GM12878 (cell line): ENCODE data around the gene PRICKLE3. TPM values are rescaled to one million over a fixed set of nuclear protein-coding genes. Genes with fewer than 3 reads are reported as not detected.

Source experiments
- ATAC-seq: fragments of 200-7000 bp; cut with Tn5 transposase; 3 replicates; pipeline ENCODE4 v1.9.1; 2020; ENCODE audit warnings: mild to moderate bottlenecking, moderate library complexity
- BruUV-seq: library from RNA; stranded (reverse); fragments of 400-500 nt; replicated peaks from 2 replicates; lab custom pipeline; 2021; lab: Mats Ljungman, UMichigan
- CTCF ChIA-PET: fragments of 300-600 bp; sonication (Branson Sonifier 250); formaldehyde crosslinking; extraction: SDS; loops from one replicate; lab custom pipeline; 2021; ENCODE audit warnings: inconsistent platforms; lab: Yijun Ruan, JAX
- POLR2A ChIA-PET: fragments of 350-600 bp; formaldehyde crosslinking; extraction: SDS; loops from one replicate; lab custom pipeline; 2021; ENCODE audit warnings: inconsistent platforms; lab: Charles Lee
- RAD21 ChIA-PET: fragments of 300-600 bp; sonication (Branson Sonifier 250); formaldehyde crosslinking; loops from one replicate; lab custom pipeline; 2023; ENCODE audit warnings: antibody characterized with exemption; ENCODE audit not compliant: unreplicated experiment; lab: Charles Lee
- SMC1A ChIA-PET: fragments of 300-600 bp; sonication (Branson Sonifier 250); formaldehyde crosslinking; loops from one replicate; lab custom pipeline; 2023; ENCODE audit not compliant: unreplicated experiment, uncharacterized antibody; lab: Charles Lee
- DNase-seq: peaks from one replicate; pipeline ENCODE4 v3.0.0-alpha.2; 2011; ENCODE audit warnings: low read depth, low spot score
- FAIRE-seq: peaks from 3 replicates; lab custom pipeline; 2011; peaks lifted over from hg19 to GRCh38; lab: Jason Lieb, UNC
- H2AFZ ChIP-seq: 2 replicates; pipeline ENCODE4 v1.6.0; 2011; ENCODE audit warnings: low read depth, low read length, control low read depth; ENCODE audit not compliant: control insufficient read depth
- H3K27ac ChIP-seq: 2 replicates; pipeline ENCODE4 v1.5.1; 2011; ENCODE audit warnings: control low read depth; ENCODE audit not compliant: control insufficient read depth, insufficient read depth
- H3K27me3 ChIP-seq, 2 experiments: replicated peaks in 1 of 2; 2 replicates each; pipeline versions ENCODE4 v1.6.0 to v1.6.1; 2011; ENCODE audit warnings: low read length in 1 of 2; ENCODE audit not compliant: control insufficient read depth in 2 of 2, insufficient read depth in 2 of 2
- H3K36me3 ChIP-seq, 2 experiments: 2 replicates each; pipeline ENCODE4 v1.5.1; 2011; ENCODE audit warnings: low read length in 1 of 2; ENCODE audit not compliant: control insufficient read depth in 2 of 2, insufficient read depth in 2 of 2
- H3K4me1 ChIP-seq: 2 replicates; pipeline ENCODE4 v1.6.1; 2011; ENCODE audit warnings: mild to moderate bottlenecking, low read length, moderate library complexity, mixed read lengths; ENCODE audit not compliant: control insufficient read depth, insufficient read depth
- H3K4me2 ChIP-seq: 2 replicates; pipeline ENCODE4 v1.6.0; 2011; ENCODE audit warnings: control low read depth; ENCODE audit not compliant: control insufficient read depth, insufficient read depth
- H3K4me3 ChIP-seq: fragments of 200-600 bp; sonication (generic); 2 replicates; pipeline ENCODE4 v1.5.1; 2016
- H3K79me2 ChIP-seq: 2 replicates; pipeline ENCODE4 v1.6.0; 2011; ENCODE audit warnings: low read length; ENCODE audit not compliant: control insufficient read depth, insufficient read depth
- H3K9ac ChIP-seq: 2 replicates; pipeline ENCODE4 v1.8.0; 2011; ENCODE audit warnings: low read length, control low read depth, mixed read lengths; ENCODE audit not compliant: control insufficient read depth, insufficient read depth
- H3K9me3 ChIP-seq: replicated peaks from 3 replicates; pipeline ENCODE4 v1.5.1; 2011; ENCODE audit warnings: mild to moderate bottlenecking, low read length; ENCODE audit not compliant: control insufficient read depth, insufficient read depth
- H4K20me1 ChIP-seq: 2 replicates; pipeline ENCODE4 v1.6.0; 2011; ENCODE audit not compliant: control insufficient read depth, insufficient read depth
- BCLAF1 ChIP-seq: fragments of 450-650 bp; IDR thresholded peaks from 2 replicates; pipeline ENCODE4 v1.6.1; 2017; ENCODE audit warnings: antibody characterized with exemption, mild to moderate bottlenecking, moderate library complexity
- E2F8 ChIP-seq: fragments of 450-650 bp; IDR thresholded peaks from 2 replicates; pipeline ENCODE4 v1.6.1; 2018; ENCODE audit warnings: mild to moderate bottlenecking, low read depth, moderate library complexity; ENCODE audit not compliant: partially characterized antibody
- EGR1 ChIP-seq, 2 experiments: IDR thresholded peaks; 1 replicate in 1 of 2; 2 replicates in 1 of 2; pipeline ENCODE4 v1.6.1; 2011 to 2012; ENCODE audit warnings: low read depth in 2 of 2, low read length in 2 of 2, borderline replicate concordance in 1 of 2, mild to moderate bottlenecking in 1 of 2, moderate library complexity in 1 of 2
- HDGF ChIP-seq: fragments of 450-650 bp; IDR thresholded peaks from 2 replicates; pipeline ENCODE4 v1.6.1; 2016; ENCODE audit warnings: antibody characterized with exemption
- KLF5 ChIP-seq: fragments of 450-650 bp; IDR thresholded peaks from 2 replicates; pipeline ENCODE4 v1.6.1; 2014; ENCODE audit warnings: mild to moderate bottlenecking; ENCODE audit not compliant: partially characterized antibody
- PML ChIP-seq: IDR thresholded peaks from 2 replicates; pipeline ENCODE4 v1.6.1; 2012; ENCODE audit warnings: low read length, inconsistent platforms
- SP1 ChIP-seq: IDR thresholded peaks from one replicate; pipeline ENCODE4 v1.6.1; 2011; ENCODE audit warnings: low read depth, low read length
- STAT1 ChIP-seq: fragments of 450-650 bp; conservative IDR thresholded peaks from 2 replicates; pipeline ENCODE4 v1.6.1; 2014; ENCODE audit warnings: antibody characterized with exemption, mild to moderate bottlenecking
- SUPT20H ChIP-seq: IDR thresholded peaks from 2 replicates; pipeline ENCODE4 v1.6.1; 2011; ENCODE audit warnings: low read depth, mild to moderate bottlenecking, low read length, moderate library complexity, borderline replicate concordance; ENCODE audit not compliant: control insufficient read depth
- YBX1 ChIP-seq: fragments of 450-650 bp; IDR thresholded peaks from 2 replicates; pipeline ENCODE4 v1.6.1; 2016; ENCODE audit warnings: antibody characterized with exemption
- ZBTB33 ChIP-seq: fragments of 450-650 bp; IDR thresholded peaks from 2 replicates; pipeline ENCODE4 v1.6.1; 2017; ENCODE audit warnings: mild to moderate bottlenecking
- ZNF217 ChIP-seq: fragments of 450-650 bp; IDR thresholded peaks from 2 replicates; pipeline ENCODE4 v1.6.1; 2017; ENCODE audit warnings: antibody characterized with exemption, mild to moderate bottlenecking
- WGBS: methylation state at CpG from one replicate; pipeline ENCODE4 v1.1.6; 2016; ENCODE audit warnings: low lambda C conversion rate; ENCODE audit not compliant: insufficient replicate concordance, insufficient coverage; ENCODE audit errors: missing lambda C conversion rate; 5-methylcytosine and 5-hydroxymethylcytosine counted together
- in situ Hi-C: fragments of 300-500 bp; cut with MboI; formaldehyde crosslinking; loops from 9 replicates; pipeline ENCODE4 v1.14.3; 2018; ENCODE audit warnings: mixed read lengths
- intact Hi-C: fragments of 100-400 bp; cut with micrococcal nuclease; formaldehyde crosslinking; loops from one replicate; pipeline ENCODE4 v1.14.2; 2022; ENCODE audit not compliant: unreplicated experiment
- polyA plus RNA-seq, 11 experiments: library from polyadenylated mRNA; depleted of rRNA in 4 of 11; unstranded in 6 of 11; stranded (reverse) in 5 of 11; fragments of >200 nt; fragmentation: Nextera tagmentation in 4 of 11; fragmentation: Illumina TruSeq in 1 of 11; extraction: Ambion mirVana in 4 of 11; extraction: Trizol in 1 of 11; gene quantifications; 1 replicate in 1 of 11; 2 replicates in 10 of 11; pipeline versions ENCODE4 v1.2.1 to v1.2.3, GENCODE V29; 2011 to 2016; ENCODE audit warnings: inconsistent platforms in 2 of 11, missing spikeins in 2 of 11, low read depth in 1 of 11
- total RNA-seq, 4 experiments: library from RNA; depleted of rRNA in 3 of 4; stranded (reverse); fragments of >200 nt in 3 of 4; fragmentation: Illumina TruSeq in 1 of 4; extraction: Trizol in 1 of 4; gene quantifications; 2 replicates each; pipeline versions ENCODE4 v1.2.1 to v1.2.3, GENCODE V29; 2013 to 2021

PRICKLE3 gene
- total and polyA plus RNA-seq, 10 of the 15 experiments (the other 5 are each of a cell fraction or from before 2014, with no cell fraction given): 0.69 to 17.4 (median 7.6) TPM

GRCh38 chrX:49176421-49177326 lies 9.5 kb downstream of the PRICKLE3 start:
- Histone ChIP-seq H3K27me3 (no peaks in the 10 kb centered on the region), H3K9me3 (no peaks in the 10 kb centered on the region; the same call in 2 of the 3 replicates), H3K9ac (no peak overlapping the region), H3K36me3 (no peaks in the 10 kb centered on the region; a peak in 3 of 4 replicates), H3K4me3 (no peak overlapping the region), H2AFZ (no peak overlapping the region), H3K4me2 (no peak overlapping the region), H4K20me1 (no peaks in the 10 kb centered on the region), H3K4me1 (peaks cover 5% of the 10 kb centered on the region; the same call in 1 of the 2 replicates), H3K79me2 (peaks cover 6% of the 10 kb centered on the region), H3K27ac (no peak overlapping the region)
- WGBS: 66% methylated on average over 27 of the region's 27 CpGs
- intact Hi-C loops (no loop called here), in situ Hi-C loops (no loop called here)
- RAD21 ChIA-PET: interaction anchor here (1.0 kb wide), 1 partner anchor 34 kb away, joined by 4 read pairs; no protein-coding TSS in a partner anchor
- DNase-seq (no peak), FAIRE-seq (no peak), ATAC-seq (no peak)
- SMC1A ChIA-PET: no interaction called here
- POLR2A ChIA-PET: interaction anchor here (0.6 to 0.9 kb wide), 2 partner anchors 9 to 1832 kb away, joined by 3 read pairs; no protein-coding TSS in a partner anchor
- CTCF ChIA-PET: interaction anchor here (1.0 to 1.1 kb wide), 2 partner anchors 8 to 21 kb away, joined by 3 to 4 read pairs; no protein-coding TSS in a partner anchor
- BruUV-seq: no TSS peak
- TF ChIP-seq ZBTB33: no peak
- no peak for TF ChIP-seq ZNF217
- no peak for TF ChIP-seq KLF5
- no peak for TF ChIP-seq SUPT20H
- TF ChIP-seq EGR1 (IDR thresholded peaks at IDR 0.05; ENCODE audit: borderline replicate concordance in 1 of 2, low read depth in 2 of 2, low read length in 2 of 2): no peak
- TF ChIP-seq SP1: no peak
- TF ChIP-seq HDGF: no peak
- no peak for TF ChIP-seq STAT1
- no peak for TF ChIP-seq E2F8
- TF ChIP-seq BCLAF1: no peak
- TF ChIP-seq PML: no peak
- TF ChIP-seq YBX1: no peak
